Endodermal cell (in vitro differentiated cells): ENCODE data around the gene PDE4D. TPM values are rescaled to one million over a fixed set of nuclear protein-coding genes. Genes with fewer than 3 reads are reported as not detected.

Source experiments
- DNase-seq: peaks from one replicate; pipeline ENCODE4 v3.0.0-alpha.2; 2017
- H3K27ac ChIP-seq: 2 replicates; pipeline ENCODE4 v1.5.1; 2013; ENCODE audit warnings: mild to moderate bottlenecking, low read depth, low read length, moderate library complexity
- H3K27me3 ChIP-seq: 2 replicates; pipeline ENCODE4 v1.6.1; 2013; ENCODE audit warnings: mild to moderate bottlenecking, low read length, moderate library complexity; ENCODE audit not compliant: insufficient read depth, control insufficient read depth, poor library complexity, severe bottlenecking
- H3K36me3 ChIP-seq: 2 replicates; pipeline ENCODE4 v1.7.0; 2013; ENCODE audit warnings: mild to moderate bottlenecking, low read length, moderate library complexity; ENCODE audit not compliant: control insufficient read depth, insufficient read depth
- H3K4me1 ChIP-seq: one replicate; pipeline ENCODE4 v1.7.0; 2013; ENCODE audit warnings: low read length; ENCODE audit not compliant: control insufficient read depth, insufficient read depth
- H3K4me3 ChIP-seq: 2 replicates; pipeline ENCODE4 v1.5.1; 2013; ENCODE audit warnings: mild to moderate bottlenecking, low read length, moderate library complexity
- H3K9ac ChIP-seq: 2 replicates; pipeline ENCODE4 v1.6.1; 2013; ENCODE audit warnings: mild to moderate bottlenecking, low read length, moderate library complexity; ENCODE audit not compliant: poor library complexity, severe bottlenecking; ENCODE audit errors: extremely low read depth
- H3K9me3 ChIP-seq: 2 replicates; pipeline ENCODE4 v1.6.1; 2013; ENCODE audit warnings: mild to moderate bottlenecking, low read length, moderate library complexity; ENCODE audit not compliant: control insufficient read depth
- H3K27ac Mint-ChIP-seq: 2 replicates; pipeline ENCODE4 v1.8.0; 2020; ENCODE audit warnings: mixed read lengths
- H3K27me3 Mint-ChIP-seq: 2 replicates; pipeline ENCODE4 v1.8.0; 2021; ENCODE audit warnings: mild to moderate bottlenecking, mixed read lengths; ENCODE audit not compliant: insufficient read depth
- H3K36me3 Mint-ChIP-seq: 2 replicates; pipeline ENCODE4 v1.8.0; 2020; ENCODE audit warnings: low read depth, mixed read lengths
- H3K4me1 Mint-ChIP-seq: 2 replicates; pipeline ENCODE4 v1.8.0; 2020; ENCODE audit warnings: mixed read lengths
- H3K4me3 Mint-ChIP-seq: 2 replicates; pipeline ENCODE4 v1.8.0; 2020; ENCODE audit warnings: mild to moderate bottlenecking, moderate library complexity, mixed read lengths
- H3K9me3 Mint-ChIP-seq: 2 replicates; pipeline ENCODE4 v1.8.0; 2020; ENCODE audit warnings: mild to moderate bottlenecking, mixed read lengths
- WGBS, 2 experiments: methylation state at CpG; one replicate each; pipeline versions ENCODE4 v1.1.5 to v1.1.7; 2013; ENCODE audit warnings: missing lambda C conversion rate in 2 of 2, mixed read lengths in 1 of 2; ENCODE audit not compliant: insufficient coverage in 1 of 2, insufficient read length in 1 of 2; 5-methylcytosine and 5-hydroxymethylcytosine counted together
- total RNA-seq, 2 donors: library from RNA; stranded (reverse); fragmentation: NEBNext Ultra II Directional in 1 of 2; extraction: Animal tissue kit (Norgen Biotek cat#: 25700) in 1 of 2; gene quantifications; 2 replicates in 1 of 2; 3 replicates in 1 of 2; pipeline ENCODE4 v1.2.1, GENCODE V29; 2021
- TF ChIP-seq, protein P1 (sequence below): fragments of 200-600 bp; sonication (generic); conservative IDR thresholded peaks from 2 replicates; pipeline ENCODE4 v1.5.0; 2021; ENCODE audit warnings: antibody characterized with exemption, mild to moderate bottlenecking

The PDE4D gene
- total RNA-seq, 2 donors from 2014 or later = 9.2 to 11.4 TPM

- no peak overlapping the region for H3K27ac Mint-ChIP-seq
- no peaks in the 10 kb centered on the region for H3K36me3 Mint-ChIP-seq
- no peak overlapping the region for H3K4me3 Mint-ChIP-seq
These were observed 628.8 kb downstream of the PDE4D start for GRCh38 chr5:59264639-59265245.

DNA sequence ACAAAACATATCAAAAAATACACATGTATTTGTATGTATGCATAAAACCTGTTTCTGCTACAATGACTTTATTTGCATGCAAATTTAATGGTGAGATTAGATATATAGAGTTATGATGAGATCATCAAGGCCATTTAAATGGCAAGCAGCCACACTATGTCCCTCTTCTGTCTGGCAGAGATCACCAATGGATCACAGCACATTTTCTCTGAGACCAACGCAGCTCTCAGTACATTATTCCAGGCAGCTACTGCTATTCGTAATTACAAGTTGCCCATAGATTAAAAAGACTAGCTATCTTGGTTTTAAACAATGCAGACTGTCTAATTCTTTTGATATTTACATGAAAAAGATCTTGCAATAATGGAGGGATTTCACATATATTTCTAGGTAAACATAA lies 629.5 kb downstream of the PDE4D start:
- Mint-ChIP-seq H3K27me3 (no peaks in the 10 kb centered on the region), H3K4me1 (peaks cover 3% of the 10 kb centered on the region)
- H3K27me3 ChIP-seq = no peaks in the 10 kb centered on the region

More at GRCh38 chr5:59264639-59265245, 628.8 kb downstream of the PDE4D start:
- Histone ChIP-seq H3K4me3 (no peak overlapping the region), H3K9ac (no peak overlapping the region), H3K27ac (no peak overlapping the region), H3K27me3 (no peaks in the 10 kb centered on the region), H3K36me3 (no peaks in the 10 kb centered on the region), H3K9me3 (no peaks in the 10 kb centered on the region), H3K4me1 (no peaks in the 10 kb centered on the region)
- Mint-ChIP-seq H3K9me3 (no peaks in the 10 kb centered on the region), H3K27me3 (no peaks in the 10 kb centered on the region), H3K4me1 (peaks cover 3% of the 10 kb centered on the region)
- TF ChIP-seq, protein P1, sequence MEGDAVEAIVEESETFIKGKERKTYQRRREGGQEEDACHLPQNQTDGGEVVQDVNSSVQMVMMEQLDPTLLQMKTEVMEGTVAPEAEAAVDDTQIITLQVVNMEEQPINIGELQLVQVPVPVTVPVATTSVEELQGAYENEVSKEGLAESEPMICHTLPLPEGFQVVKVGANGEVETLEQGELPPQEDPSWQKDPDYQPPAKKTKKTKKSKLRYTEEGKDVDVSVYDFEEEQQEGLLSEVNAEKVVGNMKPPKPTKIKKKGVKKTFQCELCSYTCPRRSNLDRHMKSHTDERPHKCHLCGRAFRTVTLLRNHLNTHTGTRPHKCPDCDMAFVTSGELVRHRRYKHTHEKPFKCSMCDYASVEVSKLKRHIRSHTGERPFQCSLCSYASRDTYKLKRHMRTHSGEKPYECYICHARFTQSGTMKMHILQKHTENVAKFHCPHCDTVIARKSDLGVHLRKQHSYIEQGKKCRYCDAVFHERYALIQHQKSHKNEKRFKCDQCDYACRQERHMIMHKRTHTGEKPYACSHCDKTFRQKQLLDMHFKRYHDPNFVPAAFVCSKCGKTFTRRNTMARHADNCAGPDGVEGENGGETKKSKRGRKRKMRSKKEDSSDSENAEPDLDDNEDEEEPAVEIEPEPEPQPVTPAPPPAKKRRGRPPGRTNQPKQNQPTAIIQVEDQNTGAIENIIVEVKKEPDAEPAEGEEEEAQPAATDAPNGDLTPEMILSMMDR = no peak
- DNase-seq = no peak
- 80 to 90% methylated on average over 2 to 4 of the region's 4 CpGs for WGBS, 2 experiments

DNA sequence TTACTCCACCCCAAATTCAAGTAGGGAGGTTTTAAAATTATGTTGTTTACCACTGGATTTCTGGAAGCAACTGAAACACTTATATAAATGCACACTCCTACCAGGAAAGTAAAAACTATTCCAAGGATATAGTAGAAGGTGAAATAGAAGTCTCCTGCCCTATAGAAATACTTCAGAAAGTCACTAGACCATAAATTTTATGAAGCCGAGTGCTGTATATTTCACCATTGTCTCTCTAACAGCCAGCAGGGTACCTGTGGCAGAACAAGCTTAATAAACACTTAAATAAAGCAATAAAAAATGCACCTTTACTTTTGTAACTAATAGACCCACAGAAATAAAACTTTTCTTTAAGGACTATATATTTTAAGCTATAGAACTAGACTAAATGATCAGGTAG lies 631.6 kb downstream of the PDE4D start:
- Mint-ChIP-seq H3K36me3 (no peaks in the 10 kb centered on the region), H3K27ac (no peak overlapping the region), H3K27me3 (no peaks in the 10 kb centered on the region), H3K4me3 (no peak overlapping the region), H3K9me3 (no peaks in the 10 kb centered on the region), H3K4me1 (peaks cover 6% of the 10 kb centered on the region)
- WGBS, 2 experiments = 80 to 97% methylated on average over 1 of the region's 1 CpG
- H3K9me3 ChIP-seq = no peaks in the 10 kb centered on the region
- no peaks in the 10 kb centered on the region for H3K36me3 ChIP-seq
- DNase-seq = no peak
- H3K4me1 ChIP-seq = no peaks in the 10 kb centered on the region
- H3K27ac ChIP-seq = no peak overlapping the region
- no peak overlapping the region for H3K9ac ChIP-seq
- H3K4me3 ChIP-seq = no peak overlapping the region
- no peaks in the 10 kb centered on the region for H3K27me3 ChIP-seq
- TF ChIP-seq, protein P1 = no peak

More for the DNA sequence above, 629.5 kb downstream of the PDE4D start:
- H3K9me3 Mint-ChIP-seq = no peaks in the 10 kb centered on the region
- Histone ChIP-seq H3K9ac (no peak overlapping the region), H3K36me3 (no peaks in the 10 kb centered on the region), H3K4me1 (no peaks in the 10 kb centered on the region), H3K27ac (no peak overlapping the region), H3K4me3 (no peak overlapping the region), H3K9me3 (no peaks in the 10 kb centered on the region)
- DNase-seq = no peak
- H3K36me3 Mint-ChIP-seq = no peaks in the 10 kb centered on the region
- no peak overlapping the region for H3K4me3 Mint-ChIP-seq
- no peak overlapping the region for H3K27ac Mint-ChIP-seq
- 90 to 93% methylated on average over 2 of the region's 2 CpGs for WGBS, 2 experiments
- TF ChIP-seq, protein P1 = no peak
